GM18861 (cell line): ENCODE measurements around the gene NEB.

ENCODE experiments used
- ATAC-seq: cut with Tn5 transposase; IDR thresholded peaks from one replicate; pipeline ENCODE4 v1.9.1; 2021; ENCODE audit not compliant: unreplicated experiment

Gene NEB

DNA sequence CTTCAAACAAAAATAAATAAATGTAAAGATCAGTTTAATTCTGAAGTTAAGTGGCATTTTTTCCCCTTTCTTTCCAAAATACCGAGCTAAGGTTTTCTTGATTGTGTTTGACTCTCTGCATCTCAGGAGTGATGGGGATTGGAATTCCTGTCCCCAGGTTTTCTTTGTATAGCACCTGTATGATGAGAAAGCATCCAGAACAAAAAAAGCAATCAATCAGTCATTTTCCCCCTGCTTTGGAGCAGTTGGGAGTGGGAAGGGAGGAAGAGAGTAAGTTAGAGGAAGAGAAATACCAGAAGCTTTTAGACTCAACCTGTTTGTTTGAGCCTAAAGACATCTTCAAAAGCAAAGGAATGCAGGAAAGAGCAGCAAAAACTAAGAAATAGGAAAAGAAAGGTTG is 236.1 kb downstream of the NEB start:
- no peak for ATAC-seq

DNA sequence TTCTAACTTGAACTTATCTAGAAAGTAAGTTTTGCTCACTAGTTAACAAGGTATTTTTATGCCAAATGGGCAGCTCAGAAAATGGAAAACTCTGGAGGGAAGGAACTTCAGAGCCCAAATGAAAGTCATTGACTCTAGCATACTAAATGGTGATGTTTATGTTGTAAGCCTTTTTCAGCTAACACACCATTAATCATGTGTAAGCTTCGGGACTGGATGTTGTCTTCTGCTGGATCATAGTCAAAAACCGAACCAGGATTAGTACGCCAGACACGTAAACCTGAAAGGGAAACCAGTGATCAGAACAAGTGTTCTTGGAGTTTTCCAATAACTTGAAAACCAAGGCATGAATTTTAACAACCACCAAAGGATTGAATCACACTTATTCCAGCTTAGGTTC is 242.8 kb downstream of the NEB start:
- ATAC-seq, result no peak

DNA sequence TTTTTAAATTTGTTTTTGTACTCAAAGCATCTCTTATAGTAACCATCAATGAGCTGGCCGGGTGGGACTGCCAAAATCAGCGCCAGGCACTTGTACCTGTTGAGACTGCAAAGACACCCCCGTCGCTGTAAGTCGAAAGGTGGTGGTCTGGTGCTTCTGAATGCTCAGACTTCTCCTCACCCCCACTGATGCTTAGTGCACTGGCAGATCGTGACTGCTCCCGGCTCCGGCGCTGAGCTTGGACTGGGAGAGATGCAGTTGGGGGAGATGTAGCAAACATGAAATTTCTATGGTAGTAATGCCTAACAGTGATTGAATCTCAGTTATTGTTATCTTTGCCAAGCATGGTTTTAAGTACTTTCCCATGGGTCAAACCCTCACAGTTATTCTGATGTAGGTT is 244.0 kb downstream of the NEB start:
- no peak for ATAC-seq

DNA sequence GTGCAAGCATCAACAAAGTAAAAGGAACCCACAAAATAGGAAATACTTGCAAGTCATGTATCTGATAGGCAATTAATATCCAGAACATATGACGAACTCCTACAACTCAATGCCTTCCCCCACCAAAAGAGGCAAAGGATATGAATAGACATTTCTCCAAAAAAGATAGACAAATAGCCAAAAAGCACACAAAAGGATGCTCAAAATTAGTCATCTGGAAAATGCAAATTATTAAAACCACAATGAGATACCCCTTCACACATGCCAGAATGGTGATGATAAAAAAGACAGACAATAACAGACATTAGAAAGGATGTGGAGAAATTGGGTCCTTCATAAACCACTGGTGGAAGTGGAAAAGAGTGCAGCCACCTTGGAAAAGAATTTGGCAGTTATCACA is 248.2 kb downstream of the NEB start:
- ATAC-seq, result no peak

DNA sequence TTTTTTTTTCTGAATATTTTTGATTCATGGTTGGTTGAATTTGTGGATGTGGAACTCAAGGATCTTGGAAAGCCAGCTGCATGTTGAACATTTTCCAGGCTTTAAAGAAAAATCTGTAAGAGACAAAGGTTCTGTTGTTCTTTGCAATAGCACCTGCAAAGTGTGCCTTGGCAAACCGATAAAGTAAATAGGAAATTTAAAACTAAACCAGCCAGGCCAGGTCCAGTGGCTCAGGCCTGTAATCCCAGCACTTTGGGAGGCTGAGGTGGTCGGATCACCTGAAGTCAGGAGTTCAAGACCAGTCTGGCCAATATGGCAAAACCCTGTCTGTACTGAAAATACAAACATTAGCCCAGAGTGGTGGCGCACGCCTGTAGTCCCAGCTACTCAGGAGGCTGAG is 250.2 kb downstream of the NEB start:
- no peak for ATAC-seq

DNA sequence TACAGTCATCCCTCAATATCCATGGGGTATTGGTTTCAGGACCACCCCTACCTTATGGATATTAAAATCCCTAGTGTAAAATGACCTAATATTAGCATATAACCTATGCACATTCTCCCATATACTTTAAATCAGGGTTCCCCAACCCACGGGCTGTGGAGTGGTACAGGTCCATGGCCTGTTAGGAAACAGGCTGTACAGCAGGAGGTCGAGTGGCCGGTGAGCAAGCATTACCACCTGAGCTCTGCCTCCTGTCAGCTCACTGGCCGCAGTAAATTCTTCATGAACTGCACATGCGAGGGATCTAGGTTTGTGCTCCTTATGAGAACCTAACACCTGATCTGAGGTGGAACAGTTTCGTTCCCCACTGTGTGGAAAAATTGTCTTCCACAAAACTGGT is 250.7 kb downstream of the NEB start:
- no peak for ATAC-seq

DNA sequence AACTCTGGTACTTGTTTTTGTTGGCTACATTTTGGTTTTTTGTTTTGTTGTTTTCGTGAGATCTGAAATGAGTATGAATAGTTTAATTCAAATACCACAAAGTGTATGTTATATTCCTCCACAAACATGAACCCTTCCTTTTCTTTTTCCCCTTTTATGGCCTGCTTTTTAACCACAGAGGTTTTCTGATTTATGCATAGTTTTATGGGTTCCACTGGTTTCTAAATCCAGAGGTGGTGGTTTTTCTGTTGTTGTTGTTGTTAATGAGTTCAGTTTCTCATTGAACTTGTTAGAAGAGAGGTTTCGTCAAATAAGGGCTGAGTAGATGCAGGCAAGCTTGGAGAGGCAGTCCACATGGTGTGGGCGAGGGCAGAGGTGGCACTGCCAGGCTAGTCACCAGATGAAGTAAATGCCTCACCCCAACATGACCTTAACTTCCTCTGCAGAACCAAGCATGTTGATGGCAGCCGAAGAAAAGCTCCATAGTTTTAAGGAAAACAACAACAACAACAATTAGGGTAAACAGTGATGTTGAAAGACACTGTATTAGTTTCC is 252.0 kb downstream of the NEB start:
- ATAC-seq, result no peak

DNA sequence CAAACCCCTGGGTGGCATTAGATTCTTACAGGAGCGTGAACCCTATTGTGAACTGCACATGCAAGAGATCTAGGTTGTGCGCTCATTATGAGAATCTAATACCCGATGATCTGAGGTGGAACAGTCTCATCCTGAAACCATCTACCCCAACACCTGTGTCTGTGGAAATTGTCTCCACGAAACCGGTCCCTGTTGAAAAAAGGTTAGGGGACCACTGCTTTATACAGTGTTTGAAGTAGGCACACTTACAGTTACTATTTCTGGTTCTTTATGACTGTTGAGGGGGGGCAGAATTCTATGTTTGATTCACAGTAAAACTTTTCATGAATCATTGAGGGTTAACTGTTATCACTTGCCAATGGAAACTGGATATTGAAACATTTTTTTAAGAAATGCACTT is 252.5 kb downstream of the NEB start:
- ATAC-seq, result no peak

DNA sequence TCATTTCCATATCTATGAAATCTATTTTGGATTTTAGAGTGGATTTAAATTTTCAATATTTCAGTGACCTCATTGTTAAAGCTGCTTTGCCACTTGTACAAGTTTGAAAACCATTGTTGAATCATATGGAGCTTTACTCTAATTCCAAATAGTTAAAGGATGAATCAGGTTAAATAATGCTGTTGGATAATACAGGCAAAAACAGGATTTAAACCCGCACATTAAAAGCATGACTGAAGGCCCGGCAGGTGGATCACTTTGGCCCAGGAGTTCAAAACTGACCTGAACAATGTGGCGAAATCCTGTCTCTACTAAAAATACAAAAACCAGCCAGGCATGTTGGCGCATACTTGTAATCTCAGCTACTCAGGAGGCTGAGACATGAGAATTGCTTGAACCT is 256.3 kb downstream of the NEB start:
- ATAC-seq, result no peak

DNA sequence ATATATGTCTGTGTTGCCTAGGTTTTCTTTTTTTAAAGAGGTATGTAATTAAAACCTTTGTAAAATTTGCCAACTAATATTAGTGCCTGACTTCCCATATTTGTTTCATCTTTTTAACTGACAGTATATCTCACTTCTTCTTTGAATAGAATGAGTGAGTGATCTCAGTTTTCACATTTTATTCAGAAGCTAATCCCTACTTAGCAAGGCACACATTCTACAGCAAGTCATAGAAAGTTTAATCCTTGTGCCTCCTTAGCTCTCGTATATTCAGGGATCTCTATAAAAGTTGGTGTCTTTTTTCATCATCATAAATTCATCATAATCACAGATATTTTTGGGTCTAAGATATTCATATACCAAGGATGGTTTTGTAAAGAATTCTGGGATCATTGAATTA is 258.0 kb downstream of the NEB start:
- ATAC-seq, result no peak

DNA sequence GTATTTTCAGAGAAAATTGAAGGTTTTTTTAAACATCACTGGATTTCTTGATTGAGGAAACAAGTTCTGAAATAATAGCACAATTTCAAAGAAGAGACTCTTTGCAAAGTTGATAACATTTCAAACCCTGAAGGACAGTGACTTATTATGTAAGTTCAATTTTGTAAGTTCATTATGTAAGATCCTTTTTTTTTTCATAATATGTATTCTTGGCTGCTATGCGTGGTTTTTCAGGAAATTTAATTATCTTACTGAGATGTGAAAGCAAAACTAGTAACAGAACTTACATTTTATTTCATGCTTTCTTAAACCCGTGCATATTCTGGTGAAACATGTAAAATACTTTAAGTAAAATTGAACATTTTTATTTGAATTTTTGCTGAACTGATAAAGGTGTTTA is 259.2 kb downstream of the NEB start:
- no peak for ATAC-seq

DNA sequence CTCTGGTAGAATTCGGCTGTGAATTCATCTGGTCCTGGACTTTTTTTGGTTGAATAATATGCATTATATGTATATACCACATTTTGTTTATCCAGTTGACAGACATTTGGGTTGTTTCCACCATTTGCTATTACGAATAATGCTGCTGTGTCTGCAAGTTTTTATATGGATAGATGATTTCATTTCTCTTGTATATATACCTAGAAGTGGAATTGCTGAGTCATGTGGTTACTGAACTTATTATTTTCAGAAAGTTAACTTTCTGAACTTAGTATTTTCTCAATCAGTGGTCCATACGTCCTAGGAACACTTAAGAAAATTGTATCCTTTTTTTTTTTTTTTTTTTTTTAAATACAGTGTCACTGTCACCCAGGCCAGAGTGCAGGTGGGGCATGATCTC is 261.3 kb downstream of the NEB start:
- no peak for ATAC-seq

DNA sequence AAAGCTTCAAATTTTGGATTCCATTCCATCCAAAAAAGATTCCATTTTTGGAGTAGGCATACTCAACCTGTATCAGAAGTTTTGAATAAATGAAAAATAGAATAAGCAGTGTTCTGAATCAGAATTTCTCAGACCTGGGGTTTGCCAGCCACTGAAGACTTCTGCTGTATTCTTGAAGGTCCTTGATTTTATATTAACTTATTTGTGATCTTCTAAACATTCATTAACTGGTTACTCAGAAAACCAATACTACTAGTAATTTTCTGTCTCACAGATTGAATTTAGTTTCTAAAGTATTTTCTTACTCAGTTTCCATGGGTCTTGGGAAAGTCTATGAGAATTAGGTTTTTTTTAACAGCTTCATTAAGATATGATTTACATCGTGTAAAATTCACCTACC is 263.7 kb downstream of the NEB start:
- ATAC-seq, result no peak

DNA sequence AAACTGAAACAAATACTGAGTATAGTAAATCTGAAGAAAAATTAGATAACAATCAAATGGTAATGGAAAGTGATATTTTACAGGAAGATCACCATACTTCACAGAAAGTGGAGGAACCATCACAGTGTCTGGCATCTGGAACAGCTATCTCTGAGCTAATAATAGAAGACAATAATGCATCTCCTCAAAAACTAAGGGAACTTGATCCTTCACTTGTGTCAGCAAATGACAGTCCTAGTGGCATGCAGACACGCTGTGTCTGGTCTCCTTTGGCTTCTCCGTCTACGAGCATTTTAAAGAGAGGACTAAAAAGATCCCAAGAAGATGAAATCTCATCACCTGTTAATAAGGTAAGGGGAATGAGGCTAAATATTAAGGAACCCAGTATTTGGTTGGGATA is 268.5 kb downstream of the NEB start:
- ATAC-seq, result no peak

DNA sequence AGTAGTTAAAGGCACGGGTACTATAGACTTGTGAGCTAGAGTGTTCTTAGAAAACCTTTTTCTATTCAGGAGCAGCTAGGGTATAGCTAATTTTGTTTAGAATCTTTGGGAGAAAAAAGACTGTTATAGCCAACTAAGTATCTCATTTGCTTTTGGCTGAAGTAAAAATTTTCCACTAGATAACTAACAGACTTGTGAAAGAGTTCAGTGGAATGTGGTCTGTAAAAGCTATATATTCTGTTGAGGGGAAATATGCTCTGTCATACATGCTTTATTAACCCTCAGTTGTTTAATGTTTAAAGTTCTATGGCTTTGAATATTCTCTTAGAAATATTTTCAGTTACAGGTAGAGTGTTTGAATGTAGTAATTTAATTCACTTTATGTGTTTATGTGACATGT is 274.9 kb downstream of the NEB start:
- ATAC-seq, result no peak

DNA sequence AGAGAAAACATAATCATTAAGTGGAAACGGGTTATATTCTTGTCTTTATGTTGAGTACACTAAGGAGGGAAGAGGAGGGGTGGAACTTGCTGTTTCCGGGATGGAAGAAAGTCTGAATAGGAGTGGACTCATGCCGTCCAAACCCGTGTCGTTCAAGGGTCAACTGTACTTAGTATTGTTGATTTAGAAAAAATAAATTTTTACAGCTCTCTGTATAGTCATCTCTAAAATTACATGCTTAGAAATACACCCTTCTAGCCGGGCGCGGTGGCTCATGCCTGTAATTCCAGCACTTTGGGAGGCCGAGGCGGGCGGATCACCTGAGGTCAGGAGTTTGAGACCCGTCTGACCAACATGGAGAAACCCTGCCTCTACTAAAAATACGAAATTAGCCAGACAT is 295.1 kb downstream of the NEB start:
- ATAC-seq, result no peak

DNA sequence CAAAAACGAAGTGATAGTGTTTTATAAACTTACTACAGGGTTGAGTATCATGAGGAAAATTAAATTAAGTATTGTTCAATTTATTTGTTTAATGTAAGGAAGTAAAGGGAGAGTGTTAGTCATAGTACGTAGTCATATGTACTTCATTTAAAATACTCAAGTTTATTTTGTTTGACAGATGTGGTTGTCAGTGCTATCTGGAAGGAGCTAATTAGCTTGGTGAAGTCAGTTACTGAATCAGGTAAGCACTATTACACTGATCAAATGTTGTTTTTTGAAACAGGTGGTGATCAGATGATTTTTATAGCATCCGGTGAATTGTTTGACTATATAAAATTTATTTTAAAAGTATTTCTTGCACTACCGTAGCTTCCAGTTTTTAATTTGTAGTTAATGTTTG is 295.8 kb downstream of the NEB start:
- no peak for ATAC-seq

DNA sequence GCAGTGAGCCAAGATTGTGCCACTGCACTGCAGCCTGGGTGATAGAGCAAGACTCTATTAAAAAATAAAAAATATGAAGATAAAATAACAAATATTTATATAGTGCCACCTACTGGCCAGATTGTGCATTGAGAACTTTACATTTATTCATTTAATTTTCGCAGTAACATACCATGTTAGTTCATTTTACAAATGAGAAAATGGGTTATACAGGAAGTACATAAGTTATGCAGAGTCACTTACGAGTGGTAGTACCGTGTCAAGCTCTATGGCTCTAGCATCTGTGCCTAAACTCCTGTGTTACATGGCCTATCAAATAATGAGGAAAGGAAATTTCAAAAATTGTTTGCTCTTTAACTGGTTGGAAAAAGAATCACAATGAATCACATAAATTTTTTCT is 296.6 kb downstream of the NEB start:
- ATAC-seq, result no peak
